Posterior vena cava (tissue), 2 donors: ENCODE data around the gene IPO9. TPM values are rescaled to one million over a fixed set of nuclear protein-coding genes. Genes with fewer than 3 reads are reported as not detected.
"Not testable (repeated sequence)": the region's sequence is repeated elsewhere in the genome, so short reads cannot be mapped to it uniquely, and the experiment has no call there.

Experiments used
- DNase-seq: peaks from one replicate; pipeline ENCODE4 v3.0.0-alpha.2; 2020; ENCODE audit warnings: low spot score
- intact Hi-C, 2 donors: fragments of 100-400 bp; cut with DNase I; formaldehyde crosslinking; loops; one replicate each; pipeline versions ENCODE4 v1.14.1 to v1.14.2; 2022 to 2023
- total RNA-seq, 2 donors: library from RNA; stranded (reverse); fragmentation: NEBNext Ultra II Directional; extraction: Animal tissue kit (Norgen Biotek cat#: 25700); gene quantifications; one replicate each; pipeline ENCODE4 v1.2.1, GENCODE V29; 2021
- donor health status: DM: yes; HTN: yes; CAD: no.
- donor health status: DM: yes; HTN: yes; CAD: no.

The IPO9 gene
- total RNA-seq, 2 donors from 2014 or later, result 31.7 to 37.5 TPM

GRCh38 chr1:201896951-201897391 is 68.0 kb downstream of the IPO9 start:
- DNase-seq, result no peak
- intact Hi-C loops, result loop anchor here in 1 of 2 donors (5.0 kb wide), 1 partner anchor 45 kb away; no protein-coding TSS in a partner anchor

- DNase-seq, result no peak
- intact Hi-C loops, result loop anchor here in 1 of 2 donors (5.0 kb wide), 1 partner anchor 44 kb away; no protein-coding TSS in a partner anchor
These were observed 69.4 kb downstream of the IPO9 start for GRCh38 chr1:201898240-201898894.

- intact Hi-C loops, result loop anchor here in 1 of 2 donors (5.0 kb wide), 1 partner anchor 43 kb away; no protein-coding TSS in a partner anchor
- DNase-seq, result no peak
These were observed 70.0 kb downstream of the IPO9 start for GRCh38 chr1:201898992-201899391.

GRCh38 chr1:201899683-201900429 is 70.9 kb downstream of the IPO9 start:
- intact Hi-C loops, result loop anchor here in 1 of 2 donors (5.0 kb wide), 1 partner anchor 42 kb away; no protein-coding TSS in a partner anchor
- no peak for DNase-seq

GRCh38 chr1:201900476-201900875 is 71.5 kb downstream of the IPO9 start:
- DNase-seq, result no peak
- intact Hi-C loops, result no loop called here

- intact Hi-C loops, DNase-seq: not testable (repeated sequence)
These were observed 72.1 kb downstream of the IPO9 start for GRCh38 chr1:201901036-201901435.

- no peak for DNase-seq
- intact Hi-C loops, result no loop called here
These were observed 73.2 kb downstream of the IPO9 start for GRCh38 chr1:201902198-201902597.

- peak; percentile 87 for DNase-seq
- intact Hi-C loops, result no loop called here
These were observed 74.2 kb downstream of the IPO9 start for GRCh38 chr1:201903135-201903534.

GRCh38 chr1:201904579-201904978 is 75.6 kb downstream of the IPO9 start:
- intact Hi-C loops, result no loop called here
- no peak for DNase-seq

- intact Hi-C loops, result no loop called here
- no peak for DNase-seq
These were observed 76.4 kb downstream of the IPO9 start for GRCh38 chr1:201905234-201905890.

- no peak for DNase-seq
- intact Hi-C loops, result no loop called here
These were observed 77.4 kb downstream of the IPO9 start for GRCh38 chr1:201906336-201906735.

- intact Hi-C loops, result no loop called here
- no peak for DNase-seq
These were observed 78.7 kb downstream of the IPO9 start for GRCh38 chr1:201907621-201908020.

- DNase-seq, result no peak
- intact Hi-C loops, result no loop called here
These were observed 83.0 kb downstream of the IPO9 start for GRCh38 chr1:201911826-201912571.

GRCh38 chr1:201912832-201913231 is 83.9 kb downstream of the IPO9 start:
- intact Hi-C loops, result no loop called here

GRCh38 chr1:201914456-201915235 is 85.7 kb downstream of the IPO9 start:
- DNase-seq, result no peak
- intact Hi-C loops, result no loop called here

More at GRCh38 chr1:201912832-201913231, 83.9 kb downstream of the IPO9 start:
- DNase-seq, result no peak

- peak; percentile 94 for DNase-seq
- intact Hi-C loops, result no loop called here
These were observed 87.8 kb downstream of the IPO9 start for GRCh38 chr1:201916649-201917249.

- intact Hi-C loops, result loop anchor here in 1 of 2 donors (1.0 kb wide), 1 partner anchor 32 kb away; no protein-coding TSS in a partner anchor
- DNase-seq, result no peak
These were observed 88.5 kb downstream of the IPO9 start for GRCh38 chr1:201917362-201918033.
